PC-3 (cell line): ENCODE results near the gene DSC2. TPM values are rescaled to one million over a fixed set of nuclear protein-coding genes. Genes with fewer than 3 reads are reported as not detected.

Source experiments
- ATAC-seq: fragments of 200-7000 bp; cut with Tn5 transposase; 2 replicates; pipeline ENCODE4 v1.9.1; 2020; ENCODE audit warnings: mild to moderate bottlenecking, moderate library complexity
- BruUV-seq: library from RNA; stranded (reverse); fragments of 400-500 nt; replicated peaks from 2 replicates; lab custom pipeline; 2021; lab: Mats Ljungman, UMichigan
- CTCF ChIA-PET: fragments of 300-600 bp; sonication (Branson Sonifier 250); formaldehyde crosslinking; loops from one replicate; lab custom pipeline; 2022; ENCODE audit warnings: antibody characterized with exemption; lab: Charles Lee
- POLR2A ChIA-PET: fragments of 300-600 bp; sonication (Branson Sonifier 250); formaldehyde crosslinking; loops from one replicate; lab custom pipeline; 2022; ENCODE audit warnings: antibody characterized with exemption; ENCODE audit not compliant: unreplicated experiment; lab: Charles Lee
- DNase-seq: peaks from one replicate; pipeline ENCODE4 v3.0.0-alpha.2; 2015
- H2AFZ ChIP-seq: fragments of 300-600 bp; sonication (generic); 2 replicates; pipeline ENCODE4 v1.6.0; 2016; ENCODE audit warnings: antibody characterized with exemption, low read length
- H3F3A ChIP-seq: fragments of 300-600 bp; sonication (generic); one replicate; pipeline ENCODE4 v1.6.0; 2017; ENCODE audit warnings: antibody characterized with exemption, low read length, control low read depth, mild to moderate bottlenecking; ENCODE audit not compliant: unreplicated experiment
- H3K27ac ChIP-seq: fragments of 300-600 bp; sonication (generic); 2 replicates; pipeline ENCODE4 v1.5.1; 2016; ENCODE audit warnings: mild to moderate bottlenecking, low read length
- H3K27me3 ChIP-seq: fragments of 300-600 bp; sonication (generic); 2 replicates; pipeline ENCODE4 v1.6.1; 2016; ENCODE audit warnings: low read length, mixed read lengths
- H3K36me3 ChIP-seq: fragments of 300-600 bp; sonication (generic); 2 replicates; pipeline ENCODE4 v1.6.1; 2016; ENCODE audit warnings: low read depth, mixed run types, low read length, mixed read lengths
- H3K4me1 ChIP-seq: fragments of 300-600 bp; sonication (generic); 2 replicates; pipeline ENCODE4 v1.5.1; 2016; ENCODE audit warnings: low read length; ENCODE audit not compliant: insufficient read depth
- H3K4me2 ChIP-seq: fragments of 300-600 bp; sonication (generic); 2 replicates; pipeline ENCODE4 v1.6.0; 2016; ENCODE audit warnings: low read length
- H3K4me3 ChIP-seq: fragments of 300-600 bp; sonication (generic); 2 replicates; pipeline ENCODE4 v1.5.1; 2016; ENCODE audit warnings: mild to moderate bottlenecking, low read length, mixed read lengths
- H3K79me2 ChIP-seq: fragments of 300-600 bp; sonication (generic); 2 replicates; pipeline ENCODE4 v1.6.1; 2017; ENCODE audit warnings: low read length, mixed read lengths
- H3K9ac ChIP-seq: fragments of 300-600 bp; sonication (generic); 2 replicates; pipeline ENCODE4 v1.6.0; 2016; ENCODE audit warnings: mild to moderate bottlenecking, low read length
- H3K9me2 ChIP-seq: fragments of 300-600 bp; sonication (generic); replicated peaks from 2 replicates; pipeline ENCODE4 v1.6.1; 2016; ENCODE audit warnings: mixed run types, low read length, mixed read lengths
- H3K9me3 ChIP-seq: fragments of 300-600 bp; sonication (generic); 2 replicates; pipeline ENCODE4 v1.6.1; 2016; ENCODE audit warnings: low read length, mixed read lengths
- H4K20me1 ChIP-seq: fragments of 300-600 bp; sonication (generic); 2 replicates; pipeline ENCODE4 v1.6.1; 2016; ENCODE audit warnings: low read length, mixed read lengths
- CTCF ChIP-seq: fragments of 300-600 bp; sonication (generic); conservative IDR thresholded peaks from 2 replicates; pipeline ENCODE4 v1.5.1; 2017; ENCODE audit warnings: antibody characterized with exemption, low read depth, mild to moderate bottlenecking, low read length
- EZH2 ChIP-seq: fragments of 300-600 bp; sonication (generic); IDR thresholded peaks from one replicate; pipeline ENCODE4 v1.6.1; 2017; ENCODE audit warnings: antibody characterized with exemption, mild to moderate bottlenecking, low read length; ENCODE audit not compliant: unreplicated experiment
- EZH2phosphoT487 ChIP-seq: fragments of 300-600 bp; sonication (generic); IDR thresholded peaks from 2 replicates; pipeline ENCODE4 v1.6.1; 2018; ENCODE audit warnings: mild to moderate bottlenecking, antibody characterized with exemption, low read length, borderline replicate concordance
- intact Hi-C: fragments of 100-400 bp; cut with micrococcal nuclease; formaldehyde crosslinking; loops from 2 replicates; pipeline ENCODE4 v1.9.0; 2023
- total RNA-seq: library from RNA; depleted of rRNA; stranded (reverse); fragments of >200 nt; gene quantifications from 2 replicates; pipeline ENCODE4 v1.2.3, GENCODE V29; 2014

DSC2 gene
- total RNA-seq, 1 experiment from 2014 or later, result 4.8 TPM

GRCh38 chr18:31079973-31080372 is 22.2 kb downstream of the DSC2 start:
- ChIA-PET POLR2A (no interaction called here), CTCF (no interaction called here)
- ATAC-seq (no peak), DNase-seq (no peak)
- Histone ChIP-seq H3K4me1 (no peaks in the 10 kb centered on the region), H3K27me3 (no peaks in the 10 kb centered on the region), H4K20me1 (no peaks in the 10 kb centered on the region), H3K27ac (no peak overlapping the region), H3K36me3 (no peaks in the 10 kb centered on the region), H3F3A (no peaks in the 10 kb centered on the region), H3K9me2 (no peaks in the 10 kb centered on the region), H3K9me3 (no peaks in the 10 kb centered on the region), H3K4me3 (no peak overlapping the region), H3K79me2 (no peaks in the 10 kb centered on the region), H2AFZ (no peak overlapping the region), H3K4me2 (no peak overlapping the region), H3K9ac (no peak overlapping the region)
- TF ChIP-seq EZH2, result no peak
- intact Hi-C loops, result no loop called here
- BruUV-seq, result no TSS peak

- DNase-seq, result no peak
- no peaks in the 10 kb centered on the region for H4K20me1 ChIP-seq
- H2AFZ ChIP-seq, result no peak overlapping the region
- H3K9me3 ChIP-seq, result no peaks in the 10 kb centered on the region
- H3K27ac ChIP-seq, result no peak overlapping the region
- no peaks in the 10 kb centered on the region for H3K27me3 ChIP-seq
- no peaks in the 10 kb centered on the region for H3K36me3 ChIP-seq
- no peaks in the 10 kb centered on the region for H3K4me1 ChIP-seq
- no peak for ATAC-seq
- intact Hi-C loops, result no loop called here
- no peak overlapping the region for H3K9ac ChIP-seq
- no peak overlapping the region for H3K4me3 ChIP-seq
- POLR2A ChIA-PET, result no interaction called here
- H3F3A ChIP-seq, result no peaks in the 10 kb centered on the region
- H3K79me2 ChIP-seq, result no peaks in the 10 kb centered on the region
- no peak overlapping the region for H3K4me2 ChIP-seq
- CTCF ChIA-PET, result no interaction called here
- BruUV-seq, result no TSS peak
- TF ChIP-seq CTCF (no peak), EZH2phosphoT487 (no peak), EZH2 (no peak)
- no peaks in the 10 kb centered on the region for H3K9me2 ChIP-seq
These were observed 24.3 kb downstream of the DSC2 start for GRCh38 chr18:31077878-31078277.

GRCh38 chr18:31072175-31072574 is 30.0 kb downstream of the DSC2 start:
- Histone ChIP-seq H3K27ac (no peak overlapping the region), H3K9me3 (no peaks in the 10 kb centered on the region), H3K4me2 (no peak overlapping the region), H3K4me1 (no peaks in the 10 kb centered on the region), H3F3A (no peaks in the 10 kb centered on the region), H3K36me3 (no peaks in the 10 kb centered on the region), H3K9me2 (no peaks in the 10 kb centered on the region), H2AFZ (no peak overlapping the region), H3K9ac (no peak overlapping the region), H3K4me3 (no peak overlapping the region), H3K79me2 (no peaks in the 10 kb centered on the region), H3K27me3 (no peaks in the 10 kb centered on the region), H4K20me1 (no peaks in the 10 kb centered on the region)
- CTCF ChIA-PET, result no interaction called here
- DNase-seq (no peak), ATAC-seq (no peak)
- intact Hi-C loops, result no loop called here
- no TSS peak for BruUV-seq
- POLR2A ChIA-PET, result no interaction called here
- TF ChIP-seq EZH2phosphoT487 (no peak), EZH2 (no peak), CTCF (no peak)
